Measurements from ENCODE around the gene EEF1A2.

DNA sequence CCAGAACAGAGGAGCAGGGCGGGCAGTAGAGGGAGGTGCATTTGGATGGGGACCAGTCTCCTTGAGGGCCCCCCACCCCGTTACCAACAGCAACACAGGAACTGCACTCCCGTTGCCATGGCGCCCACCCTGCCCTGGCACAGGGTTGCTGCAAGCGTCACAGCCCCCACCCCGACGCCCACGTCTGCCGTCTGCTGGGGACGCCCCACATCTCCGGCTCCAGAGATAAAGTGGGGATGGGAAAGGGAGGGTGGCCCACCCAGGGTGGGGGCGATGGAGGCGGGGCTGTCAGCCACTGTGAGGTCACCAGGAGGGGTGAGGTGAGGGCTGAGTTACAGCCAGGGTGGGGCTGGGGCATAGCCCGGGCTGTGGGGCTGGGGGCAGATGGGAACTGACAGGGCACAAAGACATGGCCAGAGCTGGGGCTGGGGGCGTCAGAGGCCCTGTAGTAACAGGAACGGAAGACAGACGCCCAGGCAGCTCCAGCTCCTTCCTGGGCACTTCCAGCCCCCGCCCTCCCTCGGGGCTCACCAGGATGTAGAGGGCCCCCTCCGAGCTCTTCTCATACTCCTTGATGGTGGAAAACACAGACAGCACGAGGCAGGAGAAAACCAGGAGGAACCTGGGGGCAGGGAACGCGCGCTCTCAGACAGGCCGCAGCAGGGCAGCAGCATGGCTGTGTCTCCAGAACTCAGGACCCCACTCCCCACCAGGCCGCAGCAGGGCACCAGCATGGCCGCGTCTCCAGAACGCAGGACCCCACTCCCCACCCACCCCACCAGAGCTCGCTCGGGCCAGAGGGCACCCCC lies 52.5 kb downstream of the EEF1A2 start:
- TF ChIP-seq CTCF (conservative IDR thresholded peaks at IDR 0.05; ENCODE audit: low read depth, low read length) (no peak), FOS (IDR thresholded peaks at IDR 0.05; ENCODE audit: low read depth, low read length) (no peak), NFE2L2 (IDR thresholded peaks at IDR 0.05; ENCODE audit: low read depth, low read length) (no peak), RAD21 (IDR thresholded peaks at IDR 0.05; ENCODE audit: low read length) (no peak), POLR2A (IDR thresholded peaks at IDR 0.05; ENCODE audit: low read depth, low read length) (no peak), MAZ (IDR thresholded peaks at IDR 0.05; ENCODE audit: borderline replicate concordance, low read depth, low read length) (no peak), SMC3 (IDR thresholded peaks at IDR 0.05; ENCODE audit: low read depth, low read length) (no peak), CEBPB (IDR thresholded peaks at IDR 0.05; ENCODE audit: low read depth, low read length) (no peak), MAFK (IDR thresholded peaks at IDR 0.05; ENCODE audit: low read depth, low read length) (no peak), CHD1 (IDR thresholded peaks at IDR 0.05; ENCODE audit: low read depth, low read length) (no peak)

Measured in IMR-90 (cell line).